Measurements from ENCODE around the gene CPSF4L. TPM values are rescaled to one million over a fixed set of nuclear protein-coding genes. Genes with fewer than 3 reads are reported as not detected.

CPSF4L gene
- total and polyA plus RNA-seq, 2 donors (not counting 3 experiments of a cell fraction or from before 2014, with no cell fraction given), result not detected

- intact Hi-C loops (cut with micrococcal nuclease) (loop anchor here (10.0 kb wide), 1 partner anchor 396 kb away; no protein-coding TSS in a partner anchor), dilution Hi-C loops (cut with MboI; ENCODE audit: extremely low pct_ligation_motif_present, low sequenced_read_pairs) (no loop called here)
- no peaks in the 10 kb centered on the region for H3K9me3 ChIP-seq (replicated peaks; ENCODE audit: control insufficient read depth, insufficient read depth, low read length)
- H4K20me1 ChIP-seq (replicated peaks; ENCODE audit: control insufficient read depth, extremely low read depth, insufficient read depth, low read length), result no peaks in the 10 kb centered on the region
- no peak overlapping the region for H3K4me2 ChIP-seq (ENCODE audit: insufficient read depth, low read length)
- no peak for TF ChIP-seq JUN (IDR thresholded peaks at IDR 0.05; ENCODE audit: borderline replicate concordance, insufficient read depth, insufficient read length, low read depth)
- no peak for TF ChIP-seq MYC (IDR thresholded peaks at IDR 0.05; ENCODE audit: low read depth, low read length)
- TF ChIP-seq EZH2 (IDR thresholded peaks at IDR 0.05; ENCODE audit: borderline replicate concordance, low read depth, low read length, severe bottlenecking), result no peak
- TF ChIP-seq POLR2AphosphoS5 (IDR thresholded peaks at IDR 0.05; ENCODE audit: insufficient read depth, low read depth, low read length), result no peak
- TF ChIP-seq CTCF (IDR thresholded peaks at IDR 0.05; ENCODE audit: extremely low read depth in 1 of 2, insufficient read depth in 1 of 2, low read depth in 1 of 2, low read length in 2 of 2), result no peak
- no peak for TF ChIP-seq POLR2A (IDR thresholded peaks at IDR 0.05; ENCODE audit: low read depth, low read length)
- no peak for TF ChIP-seq GATA2 (IDR thresholded peaks at IDR 0.05; ENCODE audit: insufficient read depth, insufficient read length, low read depth, low read length)
- no peak for TF ChIP-seq FOS (IDR thresholded peaks at IDR 0.05; ENCODE audit: borderline replicate concordance, insufficient read depth, low read length)
- TF ChIP-seq MAX (IDR thresholded peaks at IDR 0.05; ENCODE audit: insufficient read depth, insufficient read length), result no peak
- H3K9me1 ChIP-seq (replicated peaks; ENCODE audit: control insufficient read depth, extremely low read depth, insufficient read depth, low read length), result no peaks in the 10 kb centered on the region
- CTCF ChIA-PET, result no interaction called here
- H2AFZ ChIP-seq (ENCODE audit: low read depth, low read length), result no peak overlapping the region
- H3K4me1 ChIP-seq (ENCODE audit: control insufficient read depth, extremely low read depth, insufficient read depth, low read length), result peaks cover 18% of the 10 kb centered on the region
- no peak overlapping the region for H3K4me3 ChIP-seq (replicated peaks in 1 of 3; ENCODE audit: insufficient read depth in 1 of 3, low read depth in 1 of 3, low read length in 3 of 3)
- no TSS peak for BruUV-seq (replicated peaks)
- H3K27me3 ChIP-seq (ENCODE audit: control insufficient read depth in 2 of 2, insufficient read depth in 2 of 2, low read length in 2 of 2), result no peaks in the 10 kb centered on the region
- peaks cover 67% of the 10 kb centered on the region for H3K79me2 ChIP-seq (ENCODE audit: control insufficient read depth, insufficient read depth, low read length)
- DNase-seq (ENCODE audit: low read depth, low spot score) (no peak), FAIRE-seq (no peak)
- no peak overlapping the region for H3K9ac ChIP-seq (replicated peaks; ENCODE audit: extremely low read depth, insufficient read depth, low read length)
- no peak overlapping the region for H3K27ac ChIP-seq (ENCODE audit: insufficient read depth, low read depth, low read length)
- POLR2A ChIA-PET, result no interaction called here
- no peaks in the 10 kb centered on the region for H3K36me3 ChIP-seq (ENCODE audit: control insufficient read depth in 2 of 2, extremely low read depth in 1 of 2, insufficient read depth in 2 of 2, low read length in 2 of 2)
Observed at GRCh38 chr17:73300392-73300791, 38.7 kb upstream of the CPSF4L start.

All from endothelial cell of umbilical vein (primary cell).